ENCODE results near the gene WAPL.

DNA sequence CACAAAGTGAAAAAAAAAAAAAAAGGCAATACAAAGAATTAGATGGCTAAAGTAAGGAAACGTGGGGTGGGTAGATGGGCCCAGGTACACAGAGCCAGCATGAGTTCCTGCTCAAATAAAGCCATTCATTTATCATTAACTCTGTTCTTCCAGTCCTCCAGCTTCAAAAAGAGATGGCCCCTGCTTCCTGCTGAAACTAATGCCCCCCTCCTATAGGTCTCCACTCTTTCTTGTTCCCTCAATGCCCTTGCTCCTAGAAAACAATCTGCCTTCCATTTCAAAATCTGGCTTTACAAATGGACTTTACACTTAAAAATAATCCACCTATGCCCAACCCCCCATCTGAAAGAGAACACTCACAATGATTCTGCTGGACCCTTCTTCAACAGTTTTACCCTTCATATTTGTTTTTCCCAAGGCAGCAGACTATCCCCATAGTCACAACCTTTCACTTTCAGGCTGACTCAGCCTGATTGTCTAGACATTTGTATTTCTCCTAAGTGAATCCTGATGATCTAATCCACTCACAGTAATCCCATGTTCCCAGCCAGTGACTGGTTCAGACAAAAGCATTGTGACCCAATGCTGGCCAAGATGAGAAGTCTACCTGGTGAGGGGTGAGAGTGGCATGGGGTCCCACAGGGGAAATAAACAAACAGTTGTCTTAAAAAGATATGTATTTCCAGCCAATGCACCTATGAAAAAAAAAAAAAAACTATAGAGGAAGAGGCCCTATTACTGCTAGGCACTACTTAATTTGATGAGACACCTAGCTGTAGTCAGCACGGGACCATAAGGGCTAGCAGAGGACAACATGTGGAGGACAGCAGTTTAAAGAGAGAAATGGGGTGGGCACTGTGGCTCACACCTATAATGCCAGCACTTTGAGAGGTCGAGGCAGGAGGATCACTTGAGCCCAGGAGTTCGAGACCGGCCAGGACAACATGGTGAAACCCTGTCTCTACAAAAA, 80.4 kb downstream of the WAPL start:
- TF ChIP-seq, protein P1, sequence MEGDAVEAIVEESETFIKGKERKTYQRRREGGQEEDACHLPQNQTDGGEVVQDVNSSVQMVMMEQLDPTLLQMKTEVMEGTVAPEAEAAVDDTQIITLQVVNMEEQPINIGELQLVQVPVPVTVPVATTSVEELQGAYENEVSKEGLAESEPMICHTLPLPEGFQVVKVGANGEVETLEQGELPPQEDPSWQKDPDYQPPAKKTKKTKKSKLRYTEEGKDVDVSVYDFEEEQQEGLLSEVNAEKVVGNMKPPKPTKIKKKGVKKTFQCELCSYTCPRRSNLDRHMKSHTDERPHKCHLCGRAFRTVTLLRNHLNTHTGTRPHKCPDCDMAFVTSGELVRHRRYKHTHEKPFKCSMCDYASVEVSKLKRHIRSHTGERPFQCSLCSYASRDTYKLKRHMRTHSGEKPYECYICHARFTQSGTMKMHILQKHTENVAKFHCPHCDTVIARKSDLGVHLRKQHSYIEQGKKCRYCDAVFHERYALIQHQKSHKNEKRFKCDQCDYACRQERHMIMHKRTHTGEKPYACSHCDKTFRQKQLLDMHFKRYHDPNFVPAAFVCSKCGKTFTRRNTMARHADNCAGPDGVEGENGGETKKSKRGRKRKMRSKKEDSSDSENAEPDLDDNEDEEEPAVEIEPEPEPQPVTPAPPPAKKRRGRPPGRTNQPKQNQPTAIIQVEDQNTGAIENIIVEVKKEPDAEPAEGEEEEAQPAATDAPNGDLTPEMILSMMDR (IDR thresholded peaks at IDR 0.05), result no peak
- TF ChIP-seq POLR2AphosphoS5 (IDR thresholded peaks at IDR 0.05) (no peak), POLR2A (IDR thresholded peaks at IDR 0.05) (no peak)
